Uterus (tissue), 4 donors: ENCODE data around the gene ENPEP. TPM values are rescaled to one million over a fixed set of nuclear protein-coding genes. Genes with fewer than 3 reads are reported as not detected.

Experiments
- DNase-seq, 2 donors: peaks; one replicate each; pipeline ENCODE4 v3.0.0-alpha.2; 2019 to 2020
- H3K27ac ChIP-seq, 2 donors: fragments of 200-600 bp; sonication (generic); 1 replicate in 1 of 2; 2 replicates in 1 of 2; pipeline ENCODE4 v1.5.1; 2016 to 2018
- H3K27me3 ChIP-seq, 2 donors: fragments of 200-600 bp; sonication (generic); one replicate each; pipeline ENCODE4 v1.5.1; 2018 to 2019; ENCODE audit warnings: control low read depth in 1 of 2
- H3K36me3 ChIP-seq, 2 donors: fragments of 200-600 bp; sonication (generic); one replicate each; pipeline ENCODE4 v1.5.1; 2019; ENCODE audit warnings: control low read depth in 1 of 2
- H3K4me1 ChIP-seq, 2 donors: fragments of 200-600 bp; sonication (generic); one replicate each; pipeline ENCODE4 v1.5.1; 2018 to 2019; ENCODE audit warnings: control low read depth in 1 of 2
- H3K4me3 ChIP-seq, 2 donors: fragments of 200-600 bp; sonication (generic); 1 replicate in 1 of 2; 2 replicates in 1 of 2; pipeline ENCODE4 v1.5.1; 2018 to 2019; ENCODE audit warnings: mild to moderate bottlenecking in 1 of 2
- H3K9me3 ChIP-seq, 2 donors: fragments of 200-600 bp; sonication (generic); one replicate each; pipeline ENCODE4 v1.5.1; 2019; ENCODE audit warnings: control low read depth in 1 of 2
- CTCF ChIP-seq, 4 experiments: fragments of 200-600 bp in 2 of 4; fragments of 450-650 bp in 2 of 4; sonication (generic) in 2 of 4; IDR thresholded peaks; one replicate each; pipeline ENCODE4 v1.5.1; 2016 to 2019; ENCODE audit warnings: antibody characterized with exemption in 4 of 4, mild to moderate bottlenecking in 2 of 4, moderate library complexity in 1 of 4
- POLR2A ChIP-seq, 2 donors: fragments of 450-650 bp; IDR thresholded peaks; one replicate each; pipeline ENCODE4 v1.6.1; 2016; ENCODE audit warnings: antibody characterized with exemption in 2 of 2, mild to moderate bottlenecking in 1 of 2, moderate library complexity in 1 of 2
- intact Hi-C: fragments of 100-400 bp; cut with DNase I; formaldehyde crosslinking; loops from one replicate; pipeline ENCODE4 v1.15.1; 2023; ENCODE audit warnings: low total_unique reads
- total RNA-seq, 4 donors: library from RNA; depleted of rRNA in 3 of 4; stranded (reverse); fragments of >200 nt in 3 of 4; gene quantifications; one replicate each; pipeline versions ENCODE4 v1.1.0 to v1.2.4, GENCODE V29; 2014 to 2023
- donor health status: DM: yes; HTN: yes; CAD: no.

ENPEP gene
- total RNA-seq, 4 donors from 2014 or later = 5.9 to 43.3 (median 14.1) TPM

GRCh38 chr4:110512901-110513300 is 36.9 kb downstream of the ENPEP start:
- Histone ChIP-seq H3K27ac (no peak overlapping the region), H3K9me3 (no peaks in the 10 kb centered on the region), H3K27me3 (no peaks in the 10 kb centered on the region), H3K4me1 (no peaks in the 10 kb centered on the region), H3K4me3 (no peak overlapping the region), H3K36me3 (no peaks in the 10 kb centered on the region)
- TF ChIP-seq POLR2A (IDR thresholded peaks at IDR 0.05) (no peak), CTCF (IDR thresholded peaks at IDR 0.05) (no peak)
- intact Hi-C loops = loop anchor here (10.0 kb wide), 1 partner anchor 508 kb away; no protein-coding TSS in a partner anchor
- DNase-seq = no peak

- Histone ChIP-seq H3K36me3 (no peaks in the 10 kb centered on the region), H3K27ac (no peak overlapping the region), H3K4me1 (no peaks in the 10 kb centered on the region), H3K4me3 (no peak overlapping the region), H3K9me3 (no peaks in the 10 kb centered on the region), H3K27me3 (no peaks in the 10 kb centered on the region)
- TF ChIP-seq CTCF (IDR thresholded peaks at IDR 0.05) (peak; percentile 49 to 66 (median 62)), POLR2A (IDR thresholded peaks at IDR 0.05) (no peak)
- no peak for DNase-seq
- intact Hi-C loops = loop anchor here (10.0 kb wide), 1 partner anchor 510 kb away; no protein-coding TSS in a partner anchor
Observed at GRCh38 chr4:110514889-110515479, 39.0 kb downstream of the ENPEP start.

GRCh38 chr4:110515676-110516075 is 39.7 kb downstream of the ENPEP start:
- no peaks in the 10 kb centered on the region for H3K27me3 ChIP-seq
- H3K9me3 ChIP-seq = no peaks in the 10 kb centered on the region
- TF ChIP-seq POLR2A (IDR thresholded peaks at IDR 0.05) (no peak), CTCF (IDR thresholded peaks at IDR 0.05) (no peak)
- H3K36me3 ChIP-seq = no peaks in the 10 kb centered on the region
- H3K27ac ChIP-seq = peak overlapping the region in 1 of 2 donors; percentile 49
- H3K4me1 ChIP-seq = no peaks in the 10 kb centered on the region
- H3K4me3 ChIP-seq = no peak overlapping the region
- intact Hi-C loops = loop anchor here (10.0 kb wide), 1 partner anchor 511 kb away; no protein-coding TSS in a partner anchor
- no peak for DNase-seq

GRCh38 chr4:110516106-110516922 is 40.4 kb downstream of the ENPEP start:
- no peaks in the 10 kb centered on the region for H3K9me3 ChIP-seq
- peak overlapping the region in 1 of 2 donors; percentile 49 for H3K27ac ChIP-seq
- peak; percentile 52 to 57 for DNase-seq
- peak overlapping the region in 1 of 2 donors; percentile 29 for H3K4me3 ChIP-seq
- peak; percentile 36 to 61 (median 50) for TF ChIP-seq CTCF (IDR thresholded peaks at IDR 0.05)
- no peak for TF ChIP-seq POLR2A (IDR thresholded peaks at IDR 0.05)
- no peaks in the 10 kb centered on the region for H3K27me3 ChIP-seq
- intact Hi-C loops = loop anchor here (10.0 kb wide), 1 partner anchor 512 kb away; no protein-coding TSS in a partner anchor
- H3K4me1 ChIP-seq = no peaks in the 10 kb centered on the region
- H3K36me3 ChIP-seq = no peaks in the 10 kb centered on the region
